Parathyroid adenoma (tissue), 2 donors: ENCODE measurements around the gene SLC7A5.

Experiments
- H2AFZ ChIP-seq: fragments of 300-600 bp; sonication (generic); one replicate; pipeline ENCODE4 v1.7.0; 2017; ENCODE audit warnings: antibody characterized with exemption, mild to moderate bottlenecking
- H3K27ac ChIP-seq: fragments of 300-600 bp; sonication (generic); one replicate; pipeline ENCODE4 v1.7.0; 2017
- H3K27me3 ChIP-seq: fragments of 300-600 bp; sonication (generic); one replicate; pipeline ENCODE4 v1.7.0; 2017; ENCODE audit warnings: low read length; ENCODE audit not compliant: control insufficient read depth, insufficient read depth
- H3K36me3 ChIP-seq: fragments of 300-600 bp; sonication (generic); one replicate; pipeline ENCODE4 v1.7.0; 2017; ENCODE audit warnings: low read length; ENCODE audit not compliant: control insufficient read depth, insufficient read depth
- H3K4me1 ChIP-seq: fragments of 300-600 bp; sonication (generic); one replicate; pipeline ENCODE4 v1.7.0; 2017; ENCODE audit warnings: control low read depth
- H3K4me2 ChIP-seq: fragments of 300-600 bp; sonication (generic); one replicate; pipeline ENCODE4 v1.7.0; 2017; ENCODE audit warnings: low read length
- H3K4me3 ChIP-seq: fragments of 300-600 bp; sonication (generic); one replicate; pipeline ENCODE4 v1.7.0; 2017; ENCODE audit warnings: low read depth, low read length
- H3K79me2 ChIP-seq: fragments of 300-600 bp; sonication (generic); one replicate; pipeline ENCODE4 v1.7.0; 2017; ENCODE audit warnings: control low read depth
- H3K9ac ChIP-seq: fragments of 300-600 bp; sonication (generic); one replicate; pipeline ENCODE4 v1.7.0; 2017; ENCODE audit warnings: mild to moderate bottlenecking
- H3K9me3 ChIP-seq: fragments of 300-600 bp; sonication (generic); one replicate; pipeline ENCODE4 v1.7.0; 2017; ENCODE audit warnings: low read length; ENCODE audit not compliant: control insufficient read depth
- TF ChIP-seq, protein P1 (sequence below): fragments of 300-600 bp; sonication (generic); IDR thresholded peaks from one replicate; pipeline ENCODE4 v1.7.0; 2017; ENCODE audit warnings: antibody characterized with exemption, mild to moderate bottlenecking
- donor health status: primary hyperparathyroidism.

SLC7A5 gene

DNA sequence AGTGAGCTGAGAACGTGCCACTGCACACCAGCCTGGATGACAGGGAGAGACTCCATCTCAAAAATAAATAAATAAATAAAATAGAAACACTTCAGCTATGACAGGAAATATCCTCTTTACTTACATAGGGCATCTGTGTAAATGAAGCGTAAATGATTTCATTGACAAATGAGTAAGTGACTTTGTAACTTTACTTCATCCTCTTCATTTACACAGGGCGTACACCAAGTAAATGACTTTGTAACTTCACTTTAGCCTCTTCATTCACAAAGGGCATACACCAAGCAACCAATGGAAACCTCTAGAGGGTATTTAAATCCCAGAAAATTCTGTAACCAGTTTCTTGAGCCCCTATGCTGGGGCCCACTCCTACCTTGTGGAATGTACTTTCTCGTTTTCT, 87.3 kb downstream of the SLC7A5 start:
- no peak overlapping the region for H2AFZ ChIP-seq
- H3K27me3 ChIP-seq = no peaks in the 10 kb centered on the region
- no peak overlapping the region for H3K27ac ChIP-seq
- H3K79me2 ChIP-seq = no peaks in the 10 kb centered on the region
- H3K4me2 ChIP-seq = no peak overlapping the region
- TF ChIP-seq, protein P1, sequence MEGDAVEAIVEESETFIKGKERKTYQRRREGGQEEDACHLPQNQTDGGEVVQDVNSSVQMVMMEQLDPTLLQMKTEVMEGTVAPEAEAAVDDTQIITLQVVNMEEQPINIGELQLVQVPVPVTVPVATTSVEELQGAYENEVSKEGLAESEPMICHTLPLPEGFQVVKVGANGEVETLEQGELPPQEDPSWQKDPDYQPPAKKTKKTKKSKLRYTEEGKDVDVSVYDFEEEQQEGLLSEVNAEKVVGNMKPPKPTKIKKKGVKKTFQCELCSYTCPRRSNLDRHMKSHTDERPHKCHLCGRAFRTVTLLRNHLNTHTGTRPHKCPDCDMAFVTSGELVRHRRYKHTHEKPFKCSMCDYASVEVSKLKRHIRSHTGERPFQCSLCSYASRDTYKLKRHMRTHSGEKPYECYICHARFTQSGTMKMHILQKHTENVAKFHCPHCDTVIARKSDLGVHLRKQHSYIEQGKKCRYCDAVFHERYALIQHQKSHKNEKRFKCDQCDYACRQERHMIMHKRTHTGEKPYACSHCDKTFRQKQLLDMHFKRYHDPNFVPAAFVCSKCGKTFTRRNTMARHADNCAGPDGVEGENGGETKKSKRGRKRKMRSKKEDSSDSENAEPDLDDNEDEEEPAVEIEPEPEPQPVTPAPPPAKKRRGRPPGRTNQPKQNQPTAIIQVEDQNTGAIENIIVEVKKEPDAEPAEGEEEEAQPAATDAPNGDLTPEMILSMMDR = no peak
- H3K36me3 ChIP-seq = no peaks in the 10 kb centered on the region
- H3K9me3 ChIP-seq = no peaks in the 10 kb centered on the region
- no peak overlapping the region for H3K9ac ChIP-seq
- H3K4me1 ChIP-seq = no peaks in the 10 kb centered on the region
- H3K4me3 ChIP-seq = no peak overlapping the region

GRCh38 chr16:87780385-87780989, 88.8 kb downstream of the SLC7A5 start:
- TF ChIP-seq, protein P1 = no peak
- Histone ChIP-seq H3K9me3 (no peaks in the 10 kb centered on the region), H2AFZ (no peak overlapping the region), H3K27me3 (no peaks in the 10 kb centered on the region), H3K4me1 (no peaks in the 10 kb centered on the region), H3K4me2 (no peak overlapping the region), H3K79me2 (no peaks in the 10 kb centered on the region), H3K9ac (no peak overlapping the region), H3K36me3 (no peaks in the 10 kb centered on the region), H3K4me3 (no peak overlapping the region), H3K27ac (no peak overlapping the region)
